T-helper 1 cell treated with Interleukin-12 subunit alpha and Interleukin-12 subunit beta and Interleukin-4 antibody, amounts not matched to agents 30 μg/mL and 1 μg/mL, for 36 hours (primary cell): ENCODE measurements around the gene MYT1.
"Not testable (repeated sequence)": the region's sequence is repeated elsewhere in the genome, so short reads cannot be mapped to it uniquely, and the experiment has no call there.

Source experiments
- H3K27ac Mint-ChIP-seq: one replicate; pipeline ENCODE4 v1.8.0; 2021; ENCODE audit warnings: mild to moderate bottlenecking, mixed read lengths
- H3K27me3 Mint-ChIP-seq: one replicate; pipeline ENCODE4 v1.8.0; 2021; ENCODE audit warnings: low read depth, mixed read lengths
- H3K36me3 Mint-ChIP-seq: one replicate; pipeline ENCODE4 v1.8.0; 2021; ENCODE audit warnings: low read depth, mixed read lengths
- H3K4me1 Mint-ChIP-seq: one replicate; pipeline ENCODE4 v1.8.0; 2021; ENCODE audit warnings: low read depth, mixed read lengths
- H3K4me3 Mint-ChIP-seq: one replicate; pipeline ENCODE4 v1.8.0; 2021; ENCODE audit warnings: mild to moderate bottlenecking, moderate library complexity, mixed read lengths
- H3K9me3 Mint-ChIP-seq: one replicate; pipeline ENCODE4 v1.8.0; 2021; ENCODE audit warnings: mixed read lengths

MYT1 gene

GRCh38 chr20:64164123-64164836, at the start of gene MYT1:
TSS of gene MYT1 (plus strand) at chr20:64164452. CDS start at chr20:64198862, 34,410 bp downstream.
- Mint-ChIP-seq H3K27ac (no peak within 1 kb of the TSS), H3K9me3 (no peaks in the 10 kb centered on the region), H3K4me1 (peaks cover 4% of the 10 kb centered on the region), H3K36me3 (no peaks in the 10 kb centered on the region), H3K4me3 (no peak within 1 kb of the TSS), H3K27me3 (peaks cover 30% of the 10 kb centered on the region)

- no peak overlapping the region for H3K4me3 Mint-ChIP-seq
- H3K27me3 Mint-ChIP-seq = no peaks in the 10 kb centered on the region
- peaks cover 7% of the 10 kb centered on the region for H3K4me1 Mint-ChIP-seq
- no peaks in the 10 kb centered on the region for H3K36me3 Mint-ChIP-seq
- no peaks in the 10 kb centered on the region for H3K9me3 Mint-ChIP-seq
- H3K27ac Mint-ChIP-seq = no peak overlapping the region
These were observed 48.9 kb upstream of the MYT1 start for GRCh38 chr20:64115171-64115911.

- H3K4me3 Mint-ChIP-seq = no peak overlapping the region
- H3K27ac Mint-ChIP-seq = no peak overlapping the region
- H3K9me3 Mint-ChIP-seq = no peaks in the 10 kb centered on the region
- H3K27me3 Mint-ChIP-seq = no peaks in the 10 kb centered on the region
- H3K36me3 Mint-ChIP-seq = no peaks in the 10 kb centered on the region
- H3K4me1 Mint-ChIP-seq = peaks cover 9% of the 10 kb centered on the region
These were observed 48.2 kb upstream of the MYT1 start for GRCh38 chr20:64116016-64116415.

- no peaks in the 10 kb centered on the region for H3K9me3 Mint-ChIP-seq
- peaks cover 9% of the 10 kb centered on the region for H3K4me1 Mint-ChIP-seq
- no peak overlapping the region for H3K4me3 Mint-ChIP-seq
- no peaks in the 10 kb centered on the region for H3K36me3 Mint-ChIP-seq
- no peak overlapping the region for H3K27ac Mint-ChIP-seq
- peaks cover 6% of the 10 kb centered on the region for H3K27me3 Mint-ChIP-seq
These were observed 47.5 kb upstream of the MYT1 start for GRCh38 chr20:64116541-64117431.

GRCh38 chr20:64117432-64117777, 46.8 kb upstream of the MYT1 start:
- H3K27ac Mint-ChIP-seq, H3K36me3 Mint-ChIP-seq, H3K4me1 Mint-ChIP-seq, H3K9me3 Mint-ChIP-seq, H3K4me3 Mint-ChIP-seq, H3K27me3 Mint-ChIP-seq: not testable (repeated sequence)

- Mint-ChIP-seq H3K9me3 (no peaks in the 10 kb centered on the region), H3K27me3 (peaks cover 14% of the 10 kb centered on the region), H3K4me1 (peaks cover 9% of the 10 kb centered on the region), H3K27ac (no peak overlapping the region), H3K4me3 (no peak overlapping the region), H3K36me3 (no peaks in the 10 kb centered on the region)
These were observed 45.0 kb upstream of the MYT1 start for GRCh38 chr20:64119301-64119680.

GRCh38 chr20:64119681-64120341, 44.4 kb upstream of the MYT1 start:
- Mint-ChIP-seq H3K4me1 (peaks cover 9% of the 10 kb centered on the region), H3K27me3 (peaks cover 14% of the 10 kb centered on the region)

GRCh38 chr20:64121586-64121985, 42.7 kb upstream of the MYT1 start:
- H3K4me3 Mint-ChIP-seq = no peak overlapping the region

More at GRCh38 chr20:64119681-64120341, 44.4 kb upstream of the MYT1 start:
- Mint-ChIP-seq H3K9me3 (no peaks in the 10 kb centered on the region), H3K4me3 (peak overlapping the region; percentile 8), H3K36me3 (no peaks in the 10 kb centered on the region), H3K27ac (no peak overlapping the region)

GRCh38 chr20:64122927-64123326, 41.3 kb upstream of the MYT1 start:
- not testable (repeated sequence) for H3K4me1 Mint-ChIP-seq, H3K27ac Mint-ChIP-seq, H3K9me3 Mint-ChIP-seq, H3K36me3 Mint-ChIP-seq, H3K4me3 Mint-ChIP-seq
- peaks cover 18% of the 10 kb centered on the region for H3K27me3 Mint-ChIP-seq

More at GRCh38 chr20:64121586-64121985, 42.7 kb upstream of the MYT1 start:
- Mint-ChIP-seq H3K27ac (no peak overlapping the region), H3K4me1 (peaks cover 9% of the 10 kb centered on the region), H3K9me3 (no peaks in the 10 kb centered on the region), H3K36me3 (no peaks in the 10 kb centered on the region), H3K27me3 (peaks cover 18% of the 10 kb centered on the region)

GRCh38 chr20:64123517-64123916, 40.7 kb upstream of the MYT1 start:
- not testable (repeated sequence) for H3K9me3 Mint-ChIP-seq, H3K36me3 Mint-ChIP-seq, H3K4me3 Mint-ChIP-seq, H3K4me1 Mint-ChIP-seq, H3K27ac Mint-ChIP-seq
- H3K27me3 Mint-ChIP-seq = peaks cover 22% of the 10 kb centered on the region

- peaks cover 12% of the 10 kb centered on the region for H3K27me3 Mint-ChIP-seq
- no peaks in the 10 kb centered on the region for H3K9me3 Mint-ChIP-seq
- H3K4me3 Mint-ChIP-seq = no peak overlapping the region
- H3K27ac Mint-ChIP-seq = no peak overlapping the region
- H3K36me3 Mint-ChIP-seq = no peaks in the 10 kb centered on the region
- no peaks in the 10 kb centered on the region for H3K4me1 Mint-ChIP-seq
These were observed 35.0 kb upstream of the MYT1 start for GRCh38 chr20:64129146-64129782.

- Mint-ChIP-seq H3K4me3 (no peak overlapping the region), H3K27ac (no peak overlapping the region), H3K4me1 (no peaks in the 10 kb centered on the region), H3K36me3 (no peaks in the 10 kb centered on the region), H3K9me3 (no peaks in the 10 kb centered on the region), H3K27me3 (peaks cover 10% of the 10 kb centered on the region)
These were observed 34.0 kb upstream of the MYT1 start for GRCh38 chr20:64130271-64130670.

GRCh38 chr20:64130876-64131275, 33.4 kb upstream of the MYT1 start:
- Mint-ChIP-seq H3K4me1 (no peaks in the 10 kb centered on the region), H3K27me3 (peaks cover 9% of the 10 kb centered on the region), H3K36me3 (no peaks in the 10 kb centered on the region), H3K27ac (no peak overlapping the region), H3K9me3 (no peaks in the 10 kb centered on the region), H3K4me3 (no peak overlapping the region)

GRCh38 chr20:64131406-64131805, 32.8 kb upstream of the MYT1 start:
- H3K27ac Mint-ChIP-seq = no peak overlapping the region
- no peaks in the 10 kb centered on the region for H3K4me1 Mint-ChIP-seq
- no peaks in the 10 kb centered on the region for H3K36me3 Mint-ChIP-seq
- H3K4me3 Mint-ChIP-seq = no peak overlapping the region
- H3K27me3 Mint-ChIP-seq = peaks cover 9% of the 10 kb centered on the region
- H3K9me3 Mint-ChIP-seq = no peaks in the 10 kb centered on the region
